Keratinocyte (primary cell): Measurements from ENCODE around the gene FIGNL1. TPM values are rescaled to one million over a fixed set of nuclear protein-coding genes. Genes with fewer than 3 reads are reported as not detected.

Experiments used
- DNase-seq: peaks from one replicate; pipeline ENCODE4 v3.0.0-alpha.2; 2011; ENCODE audit warnings: low read depth, missing footprints, low spot score
- FAIRE-seq: peaks from 2 replicates; lab custom pipeline; 2011; peaks lifted over from hg19 to GRCh38; lab: Jason Lieb, UNC
- H2AFZ ChIP-seq: 2 replicates; pipeline ENCODE4 v1.6.0; 2012; ENCODE audit warnings: low read length, control low read depth, inconsistent platforms; ENCODE audit not compliant: control insufficient read depth
- H3K27ac ChIP-seq: 2 replicates; pipeline ENCODE4 v1.5.1; 2011; ENCODE audit warnings: low read length; ENCODE audit not compliant: control insufficient read depth, insufficient read depth
- H3K27me3 ChIP-seq: 3 replicates; pipeline ENCODE4 v1.6.0; 2011; ENCODE audit warnings: low read length; ENCODE audit not compliant: control insufficient read depth, insufficient read depth; ENCODE audit errors: extremely low read depth
- H3K36me3 ChIP-seq, 2 experiments: 2 replicates in 1 of 2; 3 replicates in 1 of 2; pipeline ENCODE4 v1.5.1; 2011; ENCODE audit warnings: low read length in 2 of 2, mild to moderate bottlenecking in 1 of 2; ENCODE audit not compliant: control insufficient read depth in 2 of 2, insufficient read depth in 2 of 2; ENCODE audit errors: extremely low read depth in 1 of 2
- H3K4me1 ChIP-seq: 3 replicates; pipeline ENCODE4 v1.5.1; 2011; ENCODE audit warnings: low read length; ENCODE audit not compliant: control insufficient read depth, insufficient read depth; ENCODE audit errors: extremely low read depth
- H3K4me2 ChIP-seq: 3 replicates; pipeline ENCODE4 v1.6.0; 2011; ENCODE audit warnings: low read depth, low read length; ENCODE audit not compliant: control insufficient read depth, insufficient read depth; ENCODE audit errors: extremely low read depth
- H3K4me3 ChIP-seq, 3 experiments: fragments of 200-600 bp in 1 of 3; sonication (generic) in 1 of 3; 2 replicates in 2 of 3; 3 replicates in 1 of 3; pipeline ENCODE4 v1.5.1; 2011 to 2016; ENCODE audit warnings: low read length in 3 of 3, mild to moderate bottlenecking in 3 of 3, control low read depth in 2 of 3, inconsistent platforms in 1 of 3, low read depth in 1 of 3, mixed read lengths in 1 of 3, mixed run types in 1 of 3, moderate library complexity in 1 of 3; ENCODE audit not compliant: control insufficient read depth in 2 of 3, insufficient read depth in 2 of 3; ENCODE audit errors: extremely low read depth in 1 of 3
- H3K79me2 ChIP-seq: 2 replicates; pipeline ENCODE4 v1.6.0; 2012; ENCODE audit warnings: low read length; ENCODE audit not compliant: control insufficient read depth, insufficient read depth
- H3K9ac ChIP-seq: 3 replicates; pipeline ENCODE4 v1.6.0; 2011; ENCODE audit warnings: low read length; ENCODE audit not compliant: control insufficient read depth, insufficient read depth; ENCODE audit errors: extremely low read depth
- H3K9me1 ChIP-seq: 3 replicates; pipeline ENCODE4 v1.6.0; 2011; ENCODE audit warnings: low read length; ENCODE audit not compliant: control insufficient read depth, insufficient read depth; ENCODE audit errors: extremely low read depth
- H3K9me3 ChIP-seq: 2 replicates; pipeline ENCODE4 v1.5.1; 2012; ENCODE audit warnings: low read depth, low read length; ENCODE audit not compliant: control insufficient read depth
- H4K20me1 ChIP-seq: 3 replicates; pipeline ENCODE4 v1.6.0; 2011; ENCODE audit warnings: low read length; ENCODE audit not compliant: control insufficient read depth, insufficient read depth; ENCODE audit errors: extremely low read depth
- EZH2 ChIP-seq: IDR thresholded peaks from one replicate; pipeline ENCODE4 v1.6.1; 2012; ENCODE audit warnings: inconsistent platforms, mild to moderate bottlenecking, low read length, moderate library complexity
- dilution Hi-C: fragments of 300-500 bp; cut with MboI; formaldehyde crosslinking; loops from one replicate; pipeline ENCODE4 v1.7.0; 2020; ENCODE audit warnings: low sequenced_read_pairs; ENCODE audit not compliant: extremely low pct_ligation_motif_present
- polyA plus RNA-seq, 5 experiments: library from polyadenylated mRNA; depleted of rRNA in 3 of 5; stranded (reverse) in 3 of 5; stranded (forward) in 1 of 5; unstranded in 1 of 5; fragments of >200 nt; gene quantifications; 1 replicate in 1 of 5; 2 replicates in 3 of 5; 3 replicates in 1 of 5; pipeline versions ENCODE4 v1.2.1 to v1.2.3, GENCODE V29; 2011 to 2012; ENCODE audit warnings: missing spikeins in 2 of 5, low read depth in 1 of 5, low replicate concordance in 1 of 5
- TF ChIP-seq, protein P1 (sequence below), 3 experiments: IDR thresholded peaks in 1 of 3; conservative IDR thresholded peaks in 1 of 3; optimal IDR thresholded peaks in 1 of 3; 2 replicates in 2 of 3; 3 replicates in 1 of 3; pipeline versions ENCODE3 to v1.5.1; 2011; ENCODE audit warnings: low read length in 3 of 3, mild to moderate bottlenecking in 3 of 3, moderate library complexity in 2 of 3, control low read depth in 1 of 3, inconsistent platforms in 1 of 3; ENCODE audit not compliant: insufficient read depth in 2 of 3; ENCODE audit errors: extremely low read depth in 1 of 3

FIGNL1 gene
- polyA plus RNA-seq, 1 donor (not counting 4 experiments of a cell fraction or from before 2014, with no cell fraction given): 12.7 TPM

DNA sequence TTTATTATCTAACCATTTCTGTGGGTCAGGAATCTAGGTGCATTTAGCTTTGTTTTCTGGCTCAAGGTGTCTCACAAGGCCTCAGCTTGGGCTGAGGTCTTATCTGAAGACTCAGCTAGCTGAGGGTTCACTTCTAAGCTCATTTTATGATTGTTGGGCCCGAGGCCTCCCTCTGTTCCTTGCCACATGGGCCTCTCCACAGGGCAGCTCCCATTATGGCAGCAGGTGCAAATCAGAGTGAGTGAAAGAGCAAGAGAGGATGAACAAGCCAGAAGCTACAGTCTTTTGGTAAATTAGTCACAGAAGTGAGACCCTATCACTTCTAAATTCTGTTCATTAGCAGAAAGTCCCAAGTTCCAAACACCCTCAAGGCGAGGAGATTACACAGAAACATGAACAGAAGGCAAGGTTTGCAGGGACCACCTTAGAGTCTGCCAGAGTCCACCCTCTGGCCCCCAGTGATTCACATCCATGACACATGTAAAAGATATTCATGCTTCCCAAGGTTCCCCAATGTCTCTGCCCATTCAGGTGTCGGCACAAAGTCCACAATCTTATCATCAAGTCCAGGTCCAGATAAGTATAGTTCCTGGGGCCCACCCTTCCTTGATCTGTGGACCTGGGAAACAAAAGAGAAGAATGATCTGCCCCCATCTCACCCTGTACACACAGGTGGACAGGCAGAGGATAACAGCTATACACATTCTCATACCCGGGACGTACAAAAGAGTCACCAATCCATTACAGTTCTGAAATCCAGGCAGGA lies 23.7 kb downstream of the FIGNL1 start:
- Histone ChIP-seq H3K9me3 (no peaks in the 10 kb centered on the region), H3K9me1 (no peaks in the 10 kb centered on the region), H2AFZ (no peak overlapping the region), H3K27me3 (no peaks in the 10 kb centered on the region), H3K79me2 (no peaks in the 10 kb centered on the region), H3K36me3 (no peaks in the 10 kb centered on the region), H3K9ac (no peak overlapping the region), H3K4me1 (no peaks in the 10 kb centered on the region), H3K27ac (no peak overlapping the region), H3K4me2 (no peak overlapping the region), H4K20me1 (no peaks in the 10 kb centered on the region), H3K4me3 (no peak overlapping the region)
- FAIRE-seq: no peak
- no peak for DNase-seq
- dilution Hi-C loops: no loop called here
- no peak for TF ChIP-seq EZH2
- TF ChIP-seq, protein P1, sequence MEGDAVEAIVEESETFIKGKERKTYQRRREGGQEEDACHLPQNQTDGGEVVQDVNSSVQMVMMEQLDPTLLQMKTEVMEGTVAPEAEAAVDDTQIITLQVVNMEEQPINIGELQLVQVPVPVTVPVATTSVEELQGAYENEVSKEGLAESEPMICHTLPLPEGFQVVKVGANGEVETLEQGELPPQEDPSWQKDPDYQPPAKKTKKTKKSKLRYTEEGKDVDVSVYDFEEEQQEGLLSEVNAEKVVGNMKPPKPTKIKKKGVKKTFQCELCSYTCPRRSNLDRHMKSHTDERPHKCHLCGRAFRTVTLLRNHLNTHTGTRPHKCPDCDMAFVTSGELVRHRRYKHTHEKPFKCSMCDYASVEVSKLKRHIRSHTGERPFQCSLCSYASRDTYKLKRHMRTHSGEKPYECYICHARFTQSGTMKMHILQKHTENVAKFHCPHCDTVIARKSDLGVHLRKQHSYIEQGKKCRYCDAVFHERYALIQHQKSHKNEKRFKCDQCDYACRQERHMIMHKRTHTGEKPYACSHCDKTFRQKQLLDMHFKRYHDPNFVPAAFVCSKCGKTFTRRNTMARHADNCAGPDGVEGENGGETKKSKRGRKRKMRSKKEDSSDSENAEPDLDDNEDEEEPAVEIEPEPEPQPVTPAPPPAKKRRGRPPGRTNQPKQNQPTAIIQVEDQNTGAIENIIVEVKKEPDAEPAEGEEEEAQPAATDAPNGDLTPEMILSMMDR (optimal IDR thresholded peaks at IDR 0.05 in 1 of 3, IDR thresholded peaks at IDR 0.05 in 1 of 3, conservative IDR thresholded peaks at IDR 0.05 in 1 of 3; ENCODE audit: extremely low read depth in 1 of 3, insufficient read depth in 2 of 3, low read length in 3 of 3): no peak

DNA sequence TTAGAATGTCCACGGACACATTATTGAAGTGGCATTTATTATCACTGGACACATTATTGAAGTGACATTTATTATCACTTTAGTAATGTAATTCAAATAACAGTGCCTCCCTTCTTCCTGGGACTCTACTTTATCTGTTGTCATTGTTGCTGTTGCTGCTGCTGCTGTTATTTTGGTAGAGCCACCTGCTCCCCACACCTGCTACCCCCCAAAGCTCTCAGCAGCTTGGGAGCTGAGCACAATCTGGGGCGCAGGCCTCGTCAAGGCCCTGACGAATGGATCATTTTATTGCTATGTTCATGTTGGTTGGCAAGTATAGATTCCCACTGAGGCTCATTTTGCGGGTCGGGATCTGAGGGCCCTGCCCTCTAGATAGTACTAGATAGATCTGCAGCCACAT lies 24.8 kb downstream of the FIGNL1 start:
- Histone ChIP-seq H4K20me1 (no peaks in the 10 kb centered on the region), H3K27me3 (no peaks in the 10 kb centered on the region), H3K4me1 (no peaks in the 10 kb centered on the region), H3K4me3 (no peak overlapping the region), H3K9me3 (no peaks in the 10 kb centered on the region), H3K36me3 (no peaks in the 10 kb centered on the region), H3K4me2 (no peak overlapping the region), H3K27ac (no peak overlapping the region), H2AFZ (no peak overlapping the region), H3K9me1 (no peaks in the 10 kb centered on the region), H3K79me2 (no peaks in the 10 kb centered on the region), H3K9ac (no peak overlapping the region)
- dilution Hi-C loops: no loop called here
- TF ChIP-seq EZH2: no peak
- TF ChIP-seq, protein P1 (optimal IDR thresholded peaks at IDR 0.05 in 1 of 3, IDR thresholded peaks at IDR 0.05 in 1 of 3, conservative IDR thresholded peaks at IDR 0.05 in 1 of 3; ENCODE audit: extremely low read depth in 1 of 3, insufficient read depth in 2 of 3, low read length in 3 of 3): no peak
- FAIRE-seq (no peak), DNase-seq (no peak)
